Measurements from ENCODE around the gene KAT2A. TPM values are rescaled to one million over a fixed set of nuclear protein-coding genes. Genes with fewer than 3 reads are reported as not detected.

Gene KAT2A
- total RNA-seq, 1 donor from 2014 or later = 45.3 TPM

DNA sequence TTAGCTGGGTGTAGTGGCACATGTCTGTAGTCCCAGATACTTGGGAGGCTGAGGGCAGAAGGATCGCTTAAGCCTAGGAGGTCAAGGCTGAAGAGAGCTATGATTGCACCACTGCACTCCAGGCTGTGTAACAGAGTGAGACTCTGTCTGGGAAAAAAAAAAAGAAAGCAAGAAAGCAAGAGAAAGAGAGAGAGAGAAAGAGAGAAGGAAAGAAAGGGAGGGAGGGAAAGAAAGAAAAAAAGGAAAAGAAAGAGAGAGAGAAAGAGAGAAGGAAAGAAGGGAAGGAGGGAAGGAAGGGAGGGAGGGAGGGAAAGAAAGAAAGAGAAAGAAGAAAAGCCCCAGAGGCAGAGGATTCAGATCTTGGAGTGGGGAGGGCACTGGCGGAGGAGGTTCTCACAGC is 15.2 kb downstream of the KAT2A start:
- TF ChIP-seq, protein P1, sequence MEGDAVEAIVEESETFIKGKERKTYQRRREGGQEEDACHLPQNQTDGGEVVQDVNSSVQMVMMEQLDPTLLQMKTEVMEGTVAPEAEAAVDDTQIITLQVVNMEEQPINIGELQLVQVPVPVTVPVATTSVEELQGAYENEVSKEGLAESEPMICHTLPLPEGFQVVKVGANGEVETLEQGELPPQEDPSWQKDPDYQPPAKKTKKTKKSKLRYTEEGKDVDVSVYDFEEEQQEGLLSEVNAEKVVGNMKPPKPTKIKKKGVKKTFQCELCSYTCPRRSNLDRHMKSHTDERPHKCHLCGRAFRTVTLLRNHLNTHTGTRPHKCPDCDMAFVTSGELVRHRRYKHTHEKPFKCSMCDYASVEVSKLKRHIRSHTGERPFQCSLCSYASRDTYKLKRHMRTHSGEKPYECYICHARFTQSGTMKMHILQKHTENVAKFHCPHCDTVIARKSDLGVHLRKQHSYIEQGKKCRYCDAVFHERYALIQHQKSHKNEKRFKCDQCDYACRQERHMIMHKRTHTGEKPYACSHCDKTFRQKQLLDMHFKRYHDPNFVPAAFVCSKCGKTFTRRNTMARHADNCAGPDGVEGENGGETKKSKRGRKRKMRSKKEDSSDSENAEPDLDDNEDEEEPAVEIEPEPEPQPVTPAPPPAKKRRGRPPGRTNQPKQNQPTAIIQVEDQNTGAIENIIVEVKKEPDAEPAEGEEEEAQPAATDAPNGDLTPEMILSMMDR (IDR thresholded peaks at IDR 0.05) = no peak
- no peaks in the 10 kb centered on the region for H3K9me3 ChIP-seq
- no peak overlapping the region for H3K4me3 ChIP-seq
- intact Hi-C loops (cut with DNase I) = no loop called here
- peaks cover 44% of the 10 kb centered on the region for H3K36me3 ChIP-seq
- peaks cover 2% of the 10 kb centered on the region for H3K4me1 ChIP-seq
- DNase-seq (no peak), ATAC-seq (no peak)
- H3K27ac ChIP-seq = no peak overlapping the region
- no peaks in the 10 kb centered on the region for H3K27me3 ChIP-seq

DNA sequence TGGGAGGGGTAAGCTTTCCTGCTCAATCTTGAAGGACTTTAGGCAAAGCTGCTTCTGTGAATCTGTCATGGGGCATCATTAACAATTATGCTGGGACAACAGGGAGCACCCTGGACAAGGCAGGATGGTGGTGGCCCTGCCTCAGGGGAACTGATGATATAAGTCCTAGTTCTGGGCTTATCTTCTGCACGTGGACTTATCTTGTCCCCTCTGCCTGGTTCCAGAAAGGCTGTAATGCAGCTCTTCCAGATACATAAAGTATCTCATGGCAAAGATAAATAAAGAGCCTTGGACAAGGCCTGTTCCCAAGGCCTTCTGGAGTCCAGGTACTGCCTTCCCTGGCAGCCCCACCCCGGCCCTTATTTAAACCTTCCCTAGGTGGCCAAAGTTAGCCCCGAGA is 16.9 kb downstream of the KAT2A start:
- DNase-seq (no peak), ATAC-seq (no peak)
- no peak overlapping the region for H3K27ac ChIP-seq
- no peaks in the 10 kb centered on the region for H3K27me3 ChIP-seq
- TF ChIP-seq, protein P1 (IDR thresholded peaks at IDR 0.05) = no peak
- no peaks in the 10 kb centered on the region for H3K4me1 ChIP-seq
- no peak overlapping the region for H3K4me3 ChIP-seq
- H3K36me3 ChIP-seq = peaks cover 41% of the 10 kb centered on the region
- intact Hi-C loops (cut with DNase I) = no loop called here
- H3K9me3 ChIP-seq = no peaks in the 10 kb centered on the region

DNA sequence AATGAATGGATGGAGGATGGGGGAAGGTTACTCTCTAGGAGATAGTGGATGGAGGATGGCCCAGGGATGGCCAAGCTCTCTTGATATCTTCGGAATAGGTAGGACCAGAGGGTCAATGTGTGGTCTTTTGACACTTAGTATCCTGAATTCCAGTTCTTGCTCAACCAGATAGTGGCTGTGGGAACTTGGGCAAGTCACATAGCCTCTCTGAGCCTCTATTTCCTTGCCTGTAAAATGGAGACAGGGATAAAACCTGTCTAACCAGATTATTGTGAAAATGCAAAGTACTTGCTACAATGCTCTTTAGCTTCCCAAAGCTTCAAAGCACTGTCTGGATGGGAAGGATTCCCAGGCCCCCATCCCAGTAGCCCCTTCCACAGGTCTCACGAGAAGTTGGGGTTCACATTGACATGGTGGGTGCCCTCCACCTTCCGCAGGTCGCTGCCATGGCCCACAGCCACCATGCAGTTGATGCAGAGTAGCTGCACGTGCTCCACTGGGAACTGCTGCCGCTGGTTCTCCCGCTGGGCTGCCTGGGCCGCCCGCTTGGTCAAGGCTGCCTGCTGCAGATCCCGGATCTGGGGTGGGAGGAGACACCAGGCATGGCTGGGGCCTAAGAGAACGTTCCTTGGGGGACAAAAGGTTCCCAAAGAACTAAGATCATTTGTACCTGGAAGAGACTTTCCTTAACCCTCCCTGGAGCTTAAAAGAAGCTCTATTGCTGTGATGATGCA is 17.8 kb downstream of the KAT2A start:
- intact Hi-C loops (cut with DNase I) = no loop called here
- H3K27ac ChIP-seq = no peak overlapping the region
- TF ChIP-seq, protein P1 (IDR thresholded peaks at IDR 0.05) = no peak
- peaks cover 32% of the 10 kb centered on the region for H3K36me3 ChIP-seq
- DNase-seq (no peak), ATAC-seq (no peak)
- no peaks in the 10 kb centered on the region for H3K27me3 ChIP-seq
- no peaks in the 10 kb centered on the region for H3K4me1 ChIP-seq
- no peaks in the 10 kb centered on the region for H3K9me3 ChIP-seq
- H3K4me3 ChIP-seq = no peak overlapping the region

DNA sequence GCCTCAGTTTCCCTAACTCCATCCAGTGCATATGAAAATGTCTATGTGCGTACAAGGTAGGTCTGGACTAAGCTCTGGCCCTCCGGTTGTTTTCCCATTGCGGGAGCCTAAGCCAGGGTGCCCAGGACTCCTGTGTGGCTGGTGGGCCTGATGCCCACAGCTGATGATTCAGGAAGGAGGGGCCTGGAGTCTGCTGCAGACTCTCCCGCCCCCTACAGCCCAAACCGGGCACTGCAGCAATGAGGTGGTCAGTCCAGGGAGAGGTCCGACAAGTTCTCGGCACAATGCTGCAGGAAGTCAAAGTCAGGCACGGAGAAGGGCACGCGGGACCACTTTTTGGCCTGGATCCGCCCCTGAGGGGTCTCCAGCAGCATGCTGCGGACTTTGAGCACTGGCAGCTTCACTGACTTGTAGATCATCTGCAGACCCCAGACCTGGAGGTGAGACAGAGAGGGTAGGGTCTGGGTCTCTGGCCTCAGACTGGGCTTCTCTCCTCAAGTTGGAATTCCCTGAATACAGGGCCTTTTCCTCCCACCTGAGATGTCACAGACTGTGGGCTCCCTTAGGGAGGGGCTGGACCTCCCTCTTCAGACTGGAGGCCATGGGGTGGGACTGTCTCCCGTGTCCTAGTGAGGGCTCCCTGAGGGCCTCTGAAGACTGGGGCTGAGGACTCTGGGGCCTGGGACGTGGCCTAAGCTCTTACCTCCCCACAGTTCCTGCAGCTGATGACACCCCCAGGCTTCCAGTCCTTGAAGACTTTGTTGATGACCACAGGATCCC is 19.5 kb downstream of the KAT2A start:
- peaks cover 25% of the 10 kb centered on the region for H3K36me3 ChIP-seq
- TF ChIP-seq, protein P1 (IDR thresholded peaks at IDR 0.05) = peak; percentile 77
- peak; percentile 89 for DNase-seq
- peak; percentile 86 for ATAC-seq
- no peak overlapping the region for H3K4me3 ChIP-seq
- H3K27me3 ChIP-seq = peaks cover 13% of the 10 kb centered on the region
- intact Hi-C loops (cut with DNase I) = no loop called here
- H3K27ac ChIP-seq = no peak overlapping the region
- H3K9me3 ChIP-seq = no peaks in the 10 kb centered on the region
- peaks cover 4% of the 10 kb centered on the region for H3K4me1 ChIP-seq

DNA sequence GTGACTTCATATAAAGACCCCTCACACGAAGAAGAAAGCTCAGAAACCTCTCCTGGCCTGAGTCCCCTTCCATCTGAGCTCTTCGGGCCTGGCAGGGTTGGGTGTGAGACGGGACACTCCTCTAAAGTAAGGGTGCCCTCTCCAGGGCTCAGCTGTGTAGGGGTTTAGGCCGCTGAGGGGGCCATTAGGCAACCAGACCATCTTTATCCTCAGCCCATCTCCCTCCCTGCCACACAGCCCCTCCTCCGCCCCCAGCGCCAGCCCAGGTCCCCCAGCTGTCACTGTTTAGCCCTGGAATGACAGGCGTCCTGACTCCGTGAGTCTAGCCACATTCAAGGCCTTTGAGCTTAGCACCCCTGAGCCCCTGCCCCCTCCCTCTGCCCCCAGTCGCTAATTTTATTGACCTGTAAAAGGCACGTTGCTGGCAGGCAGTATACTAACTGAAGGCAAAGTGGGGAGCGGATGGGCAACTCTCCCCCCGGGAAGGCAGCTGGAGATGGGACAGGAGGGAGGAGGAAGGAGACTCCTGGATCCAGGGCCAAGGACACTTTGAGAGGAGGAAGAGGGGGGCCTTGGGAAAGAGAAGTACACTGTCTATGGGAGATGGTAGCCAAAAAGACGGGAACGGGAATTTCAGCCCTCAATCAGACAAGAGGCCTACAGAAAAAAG is 22.3 kb downstream of the KAT2A start:
- TF ChIP-seq, protein P1 (IDR thresholded peaks at IDR 0.05) = no peak
- DNase-seq (no peak), ATAC-seq (no peak)
- H3K4me3 ChIP-seq = no peak overlapping the region
- H3K4me1 ChIP-seq = peaks cover 4% of the 10 kb centered on the region
- no peaks in the 10 kb centered on the region for H3K9me3 ChIP-seq
- intact Hi-C loops (cut with DNase I) = no loop called here
- peaks cover 5% of the 10 kb centered on the region for H3K36me3 ChIP-seq
- H3K27ac ChIP-seq = no peak overlapping the region
- H3K27me3 ChIP-seq = peaks cover 27% of the 10 kb centered on the region
